Fibroblast of the conjunctiva (primary cell): ENCODE data around the gene ERCC1.
A peak's percentile ranks its signal among the peaks of the same experiment; 100 is the strongest.

Experiments used
- DNase-seq: peaks from one replicate; pipeline ENCODE4 v3.0.0-alpha.2; 2010; ENCODE audit warnings: low read depth

Gene ERCC1

GRCh38 chr19:45405435-45406225 lies 18.1 kb downstream of the ERCC1 start:
- peak; percentile 74 for DNase-seq

- peak; percentile 34 for DNase-seq
Measured at GRCh38 chr19:45404557-45405434, 18.9 kb downstream of the ERCC1 start, which contains the start of gene PPP1R13L. Gene PPP1R13L, minus strand, starts transcription at chr19:45405069. Its CDS starts 6,751 bp downstream, at chr19:45398318.

GRCh38 chr19:45403781-45404556 lies 19.7 kb downstream of the ERCC1 start:
- DNase-seq = no peak

- no peak for DNase-seq
Measured at GRCh38 chr19:45403272-45403671, 20.4 kb downstream of the ERCC1 start.

GRCh38 chr19:45402298-45403061 lies 21.2 kb downstream of the ERCC1 start:
- no peak for DNase-seq

- no peak for DNase-seq
Measured at GRCh38 chr19:45401815-45402214, 21.9 kb downstream of the ERCC1 start.

- no peak for DNase-seq
Measured at GRCh38 chr19:45400192-45400591, 23.5 kb downstream of the ERCC1 start.

GRCh38 chr19:45395821-45396617 lies 27.7 kb downstream of the ERCC1 start:
- no peak for DNase-seq

- DNase-seq = no peak
Measured at GRCh38 chr19:45391871-45392665, 31.6 kb downstream of the ERCC1 start.

- DNase-seq = no peak
Measured at GRCh38 chr19:45391346-45391745, 32.4 kb downstream of the ERCC1 start.

- no peak for DNase-seq
Measured at GRCh38 chr19:45385392-45386221, 38.1 kb downstream of the ERCC1 start.

- no peak for DNase-seq
Measured at GRCh38 chr19:45382426-45382825, 41.3 kb downstream of the ERCC1 start.

- DNase-seq = no peak
Measured at GRCh38 chr19:45380107-45380506, 43.6 kb downstream of the ERCC1 start.

- DNase-seq = peak; percentile 82
Measured at GRCh38 chr19:45376045-45376724, 47.5 kb downstream of the ERCC1 start.

GRCh38 chr19:45370410-45371204 lies 53.1 kb downstream of the ERCC1 start, which contains the start of gene ERCC2:
Gene ERCC2, minus strand, starts transcription at chr19:45370573. Its CDS starts 33 bp downstream, at chr19:45370540.
- DNase-seq = peak; percentile 94

GRCh38 chr19:45368737-45369340 lies 54.9 kb downstream of the ERCC1 start:
- DNase-seq = no peak

GRCh38 chr19:45368127-45368526 lies 55.6 kb downstream of the ERCC1 start:
- DNase-seq = no peak
